ENCODE data around the gene GLCE. TPM values are rescaled to one million over a fixed set of nuclear protein-coding genes. Genes with fewer than 3 reads are reported as not detected.
A peak's percentile ranks its signal among the peaks of the same experiment; 100 is the strongest.
"Not testable (repeated sequence)": the region's sequence is repeated elsewhere in the genome, so short reads cannot be mapped to it uniquely, and the experiment has no call there.

The GLCE gene
- total and polyA plus RNA-seq, 4 donors: 7.0 to 15.0 (median 7.6) TPM

DNA sequence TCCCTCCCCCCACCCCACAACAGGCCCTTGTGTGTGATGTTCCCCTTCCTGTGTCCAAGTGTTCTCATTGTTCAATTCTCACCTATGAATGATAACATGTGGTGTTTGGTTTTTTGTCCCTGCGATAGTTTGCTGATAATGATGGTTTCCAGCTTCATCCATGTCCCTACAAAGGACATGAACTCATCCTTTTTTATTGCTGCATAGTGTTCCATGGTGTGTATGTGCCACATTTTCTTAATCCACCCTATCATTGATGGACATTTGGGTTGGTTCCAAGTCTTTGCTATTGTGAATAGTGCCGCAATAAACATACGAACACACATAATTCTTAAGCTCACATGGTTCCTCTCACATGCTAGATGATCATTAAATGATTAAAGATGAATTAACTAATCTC lies 9.1 kb downstream of the GLCE start:
- WGBS, 2 donors: 94 to 97% methylated on average over 3 of the region's 3 CpGs

DNA sequence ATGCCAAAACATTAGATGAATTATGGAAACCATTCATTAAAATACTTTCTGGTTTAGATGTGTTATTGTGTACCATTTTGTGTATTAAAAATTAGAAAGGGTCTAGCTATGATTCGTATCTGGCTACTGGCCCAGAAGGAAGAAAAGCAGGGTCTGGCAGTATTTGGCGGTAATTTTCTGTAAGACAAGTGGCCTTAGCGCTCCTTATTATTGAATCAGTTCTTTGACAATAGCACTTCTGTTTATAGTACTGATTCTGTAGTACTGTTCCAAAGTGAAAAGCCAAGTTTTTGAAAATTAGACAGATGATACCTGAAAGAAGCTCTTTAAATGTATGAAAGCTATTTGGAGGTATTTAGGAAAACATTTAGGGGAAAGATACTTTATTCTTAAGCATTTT lies 10.2 kb downstream of the GLCE start:
- 88 to 90% methylated on average over 3 of the region's 3 CpGs for WGBS, 2 donors
- no peaks in the 10 kb centered on the region for H3K36me3 ChIP-seq (ENCODE audit: control insufficient read depth in 1 of 2, insufficient read depth in 2 of 2, low read length in 1 of 2)
- intact Hi-C loops (cut with DNase I): no loop called here
- H3K27ac ChIP-seq (ENCODE audit: low read depth in 1 of 2, low read length in 2 of 2): no peak overlapping the region
- H3K9me3 ChIP-seq (ENCODE audit: control insufficient read depth, low read length): no peaks in the 10 kb centered on the region
- ATAC-seq (ENCODE audit: low FRiP score): no peak
- H3K4me3 ChIP-seq (ENCODE audit: low read length in 2 of 2): no peak overlapping the region
- no peaks in the 10 kb centered on the region for H3K4me1 ChIP-seq (ENCODE audit: control insufficient read depth in 1 of 2, insufficient read depth in 2 of 2, low read length in 2 of 2)
- no peak for DNase-seq
- no peaks in the 10 kb centered on the region for H3K27me3 ChIP-seq (ENCODE audit: control insufficient read depth in 1 of 2, insufficient read depth in 2 of 2, low read length in 1 of 2)

More for the DNA sequence above, 9.1 kb downstream of the GLCE start:
- not testable (repeated sequence) for H3K27me3 ChIP-seq (ENCODE audit: control insufficient read depth in 1 of 2, insufficient read depth in 2 of 2, low read length in 1 of 2); H3K27ac ChIP-seq (ENCODE audit: low read depth in 1 of 2, low read length in 2 of 2); H3K4me3 ChIP-seq (ENCODE audit: low read length in 2 of 2); H3K9me3 ChIP-seq (ENCODE audit: control insufficient read depth, low read length); DNase-seq; H3K4me1 ChIP-seq (ENCODE audit: control insufficient read depth in 1 of 2, insufficient read depth in 2 of 2, low read length in 2 of 2); H3K36me3 ChIP-seq (ENCODE audit: control insufficient read depth in 1 of 2, insufficient read depth in 2 of 2, low read length in 1 of 2); ATAC-seq (ENCODE audit: low FRiP score)
- intact Hi-C loops (cut with DNase I): loop anchor here in 1 of 2 donors (10.0 kb wide), 2 partner anchors 95 to 225 kb away; no protein-coding TSS in a partner anchor

DNA sequence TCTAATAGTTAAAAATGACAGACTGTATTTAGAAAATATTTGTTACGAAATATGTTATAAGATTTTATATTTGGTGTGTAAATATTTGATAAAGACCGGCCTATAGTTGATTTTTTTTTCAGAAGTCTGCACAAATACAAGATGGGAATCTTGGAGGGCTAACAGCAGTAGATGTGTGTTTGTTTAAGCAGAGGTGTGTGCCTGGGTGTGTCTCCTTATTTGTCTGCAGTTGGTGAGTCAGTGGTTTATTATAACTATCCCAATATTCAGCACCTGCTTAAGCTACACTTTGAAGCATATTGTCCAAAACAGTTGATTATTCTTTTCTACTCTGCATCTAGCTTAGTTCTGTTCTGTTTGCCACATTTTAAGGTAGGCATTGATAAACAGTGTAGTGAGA lies 12.4 kb downstream of the GLCE start:
- H3K36me3 ChIP-seq (ENCODE audit: control insufficient read depth in 1 of 2, insufficient read depth in 2 of 2, low read length in 1 of 2): no peaks in the 10 kb centered on the region
- ATAC-seq (ENCODE audit: low FRiP score): no peak
- no peaks in the 10 kb centered on the region for H3K4me1 ChIP-seq (ENCODE audit: control insufficient read depth in 1 of 2, insufficient read depth in 2 of 2, low read length in 2 of 2)
- WGBS, 2 donors: 94 to 96% methylated on average over 2 of the region's 2 CpGs
- no peak overlapping the region for H3K4me3 ChIP-seq (ENCODE audit: low read length in 2 of 2)
- intact Hi-C loops (cut with DNase I): no loop called here
- H3K27ac ChIP-seq (ENCODE audit: low read depth in 1 of 2, low read length in 2 of 2): no peak overlapping the region
- no peak for DNase-seq
- no peaks in the 10 kb centered on the region for H3K9me3 ChIP-seq (ENCODE audit: control insufficient read depth, low read length)
- no peaks in the 10 kb centered on the region for H3K27me3 ChIP-seq (ENCODE audit: control insufficient read depth in 1 of 2, insufficient read depth in 2 of 2, low read length in 1 of 2)

DNA sequence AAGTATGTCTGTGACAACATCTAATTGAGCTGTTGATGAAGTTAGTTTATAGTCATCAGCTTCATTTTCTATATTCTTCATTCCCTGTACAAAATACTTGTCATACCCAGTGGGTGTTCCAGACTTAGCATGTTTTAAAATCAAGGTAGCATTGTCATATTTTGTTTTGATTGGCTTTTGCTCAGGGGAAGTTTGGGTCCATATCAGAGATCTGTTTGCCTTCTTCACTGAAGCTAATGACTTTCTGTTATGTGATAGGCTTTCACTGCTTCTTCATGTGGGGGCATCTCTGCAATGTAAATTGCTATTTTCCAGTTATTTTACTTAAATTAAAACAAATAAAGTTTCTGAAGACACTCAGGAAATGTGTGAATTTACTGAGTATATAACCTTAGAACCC lies 15.1 kb downstream of the GLCE start:
- H3K4me3 ChIP-seq (ENCODE audit: low read length in 2 of 2): no peak overlapping the region
- no peak for ATAC-seq (ENCODE audit: low FRiP score)
- no peaks in the 10 kb centered on the region for H3K36me3 ChIP-seq (ENCODE audit: control insufficient read depth in 1 of 2, insufficient read depth in 2 of 2, low read length in 1 of 2)
- intact Hi-C loops (cut with DNase I): no loop called here
- H3K27ac ChIP-seq (ENCODE audit: low read depth in 1 of 2, low read length in 2 of 2): no peak overlapping the region
- H3K9me3 ChIP-seq (ENCODE audit: control insufficient read depth, low read length): no peaks in the 10 kb centered on the region
- no peak for DNase-seq
- no peaks in the 10 kb centered on the region for H3K4me1 ChIP-seq (ENCODE audit: control insufficient read depth in 1 of 2, insufficient read depth in 2 of 2, low read length in 2 of 2)
- no peaks in the 10 kb centered on the region for H3K27me3 ChIP-seq (ENCODE audit: control insufficient read depth in 1 of 2, insufficient read depth in 2 of 2, low read length in 1 of 2)

DNA sequence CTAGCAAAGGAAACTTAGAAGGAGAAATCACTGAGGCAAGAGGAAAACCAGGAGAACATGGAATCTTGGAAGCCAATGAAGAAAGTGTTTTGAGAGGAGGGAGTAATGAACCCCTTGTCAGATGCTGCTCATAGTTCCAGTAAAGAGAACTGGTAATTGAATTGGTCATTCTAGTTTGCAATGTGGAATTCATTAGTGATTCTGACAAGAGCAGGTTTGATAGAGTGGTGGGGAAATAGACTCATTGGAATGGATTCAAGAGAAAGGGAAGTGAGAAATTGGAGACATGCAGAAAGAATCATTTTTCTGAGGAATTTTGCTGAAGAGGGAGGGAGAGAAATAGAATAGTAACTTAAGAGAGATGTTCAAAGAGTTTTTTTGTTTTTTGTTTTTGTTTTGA lies 21.0 kb downstream of the GLCE start:
- Histone ChIP-seq H3K36me3 (ENCODE audit: control insufficient read depth in 1 of 2, insufficient read depth in 2 of 2, low read length in 1 of 2) (no peaks in the 10 kb centered on the region), H3K4me3 (ENCODE audit: low read length in 2 of 2) (no peak overlapping the region), H3K27me3 (ENCODE audit: control insufficient read depth in 1 of 2, insufficient read depth in 2 of 2, low read length in 1 of 2) (no peaks in the 10 kb centered on the region), H3K9me3 (ENCODE audit: control insufficient read depth, low read length) (no peaks in the 10 kb centered on the region), H3K27ac (ENCODE audit: low read depth in 1 of 2, low read length in 2 of 2) (no peak overlapping the region), H3K4me1 (ENCODE audit: control insufficient read depth in 1 of 2, insufficient read depth in 2 of 2, low read length in 2 of 2) (no peaks in the 10 kb centered on the region)
- intact Hi-C loops (cut with DNase I): no loop called here
- DNase-seq (no peak), ATAC-seq (ENCODE audit: low FRiP score) (no peak)

DNA sequence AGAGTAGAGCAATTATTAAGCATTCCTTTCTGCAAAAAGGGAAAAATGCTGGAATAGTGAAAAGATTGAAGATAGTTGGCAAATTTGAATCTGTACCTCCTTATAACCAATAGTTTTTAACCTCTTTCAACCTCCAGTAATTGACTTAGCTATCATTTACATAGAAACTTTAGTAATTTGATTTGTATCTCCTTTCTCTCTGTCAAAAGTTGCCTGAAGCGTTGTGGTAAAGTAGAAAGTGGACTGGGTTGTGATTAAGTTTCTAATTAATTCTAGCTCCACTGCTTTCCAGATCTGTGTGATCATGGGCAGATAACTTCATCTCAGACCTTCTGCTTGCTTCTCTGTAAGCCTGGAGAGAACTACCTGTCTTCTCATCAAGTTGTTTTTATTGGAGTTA lies 24.8 kb downstream of the GLCE start:
- H3K4me3 ChIP-seq (ENCODE audit: low read length in 2 of 2): no peak overlapping the region
- no peaks in the 10 kb centered on the region for H3K4me1 ChIP-seq (ENCODE audit: control insufficient read depth in 1 of 2, insufficient read depth in 2 of 2, low read length in 2 of 2)
- no peaks in the 10 kb centered on the region for H3K36me3 ChIP-seq (ENCODE audit: control insufficient read depth in 1 of 2, insufficient read depth in 2 of 2, low read length in 1 of 2)
- WGBS, 2 donors: 92 to 99% methylated on average over 1 of the region's 1 CpG
- ATAC-seq (ENCODE audit: low FRiP score) (no peak), DNase-seq (no peak)
- no peaks in the 10 kb centered on the region for H3K27me3 ChIP-seq (ENCODE audit: control insufficient read depth in 1 of 2, insufficient read depth in 2 of 2, low read length in 1 of 2)
- H3K9me3 ChIP-seq (ENCODE audit: control insufficient read depth, low read length): no peaks in the 10 kb centered on the region
- intact Hi-C loops (cut with DNase I): no loop called here
- H3K27ac ChIP-seq (ENCODE audit: low read depth in 1 of 2, low read length in 2 of 2): no peak overlapping the region

DNA sequence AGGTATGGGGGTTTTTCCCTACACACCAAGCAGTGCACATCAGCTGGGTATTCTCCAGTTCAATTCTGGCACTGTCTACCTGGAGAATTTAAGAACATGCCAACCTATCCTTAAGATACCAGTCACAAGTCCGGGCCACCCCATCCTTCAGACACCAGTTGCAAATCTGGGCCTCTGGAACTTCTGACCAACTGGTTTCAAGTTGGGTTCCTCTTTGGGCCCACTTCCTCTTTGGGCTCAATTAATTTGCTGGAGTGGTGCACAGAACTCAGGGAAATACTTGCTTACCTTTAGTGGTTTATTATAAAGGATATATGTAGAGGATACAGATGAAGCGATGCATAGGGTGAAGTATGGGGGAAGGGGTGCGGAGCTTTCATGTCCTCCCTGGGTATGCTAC lies 25.3 kb downstream of the GLCE start:
- no peaks in the 10 kb centered on the region for H3K4me1 ChIP-seq (ENCODE audit: control insufficient read depth in 1 of 2, insufficient read depth in 2 of 2, low read length in 2 of 2)
- no peaks in the 10 kb centered on the region for H3K36me3 ChIP-seq (ENCODE audit: control insufficient read depth in 1 of 2, insufficient read depth in 2 of 2, low read length in 1 of 2)
- no peak overlapping the region for H3K4me3 ChIP-seq (ENCODE audit: low read length in 2 of 2)
- H3K27me3 ChIP-seq (ENCODE audit: control insufficient read depth in 1 of 2, insufficient read depth in 2 of 2, low read length in 1 of 2): no peaks in the 10 kb centered on the region
- 98 to 100% methylated on average over 3 of the region's 3 CpGs for WGBS, 2 donors
- no peaks in the 10 kb centered on the region for H3K9me3 ChIP-seq (ENCODE audit: control insufficient read depth, low read length)
- intact Hi-C loops (cut with DNase I): no loop called here
- no peak for ATAC-seq (ENCODE audit: low FRiP score)
- no peak overlapping the region for H3K27ac ChIP-seq (ENCODE audit: low read depth in 1 of 2, low read length in 2 of 2)
- peak in 1 of 2 donors; percentile 48 for DNase-seq

DNA sequence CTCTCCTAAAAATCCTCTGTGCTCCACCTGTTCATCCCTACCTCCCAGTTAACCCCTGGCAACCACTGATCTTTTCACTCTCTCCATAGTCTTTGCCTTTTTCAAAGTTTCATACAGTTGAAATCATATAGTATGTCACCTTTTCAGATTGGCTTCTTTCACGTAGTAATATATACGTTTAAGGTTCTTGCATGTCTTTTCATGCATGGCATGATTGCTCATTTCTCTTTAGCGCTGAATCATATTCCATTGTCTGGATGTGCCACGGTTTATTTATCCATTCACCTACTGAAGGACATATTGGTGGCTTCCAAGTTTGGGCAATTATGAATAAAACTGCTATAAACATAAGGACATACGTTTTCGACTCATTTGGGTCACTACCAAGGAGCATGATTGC lies 28.7 kb downstream of the GLCE start:
- H3K9me3 ChIP-seq (ENCODE audit: control insufficient read depth, low read length): no peaks in the 10 kb centered on the region
- no peak overlapping the region for H3K4me3 ChIP-seq (ENCODE audit: low read length in 2 of 2)
- intact Hi-C loops (cut with DNase I): no loop called here
- DNase-seq (no peak), ATAC-seq (ENCODE audit: low FRiP score) (no peak)
- no peaks in the 10 kb centered on the region for H3K27me3 ChIP-seq (ENCODE audit: control insufficient read depth in 1 of 2, insufficient read depth in 2 of 2, low read length in 1 of 2)
- H3K4me1 ChIP-seq (ENCODE audit: control insufficient read depth in 1 of 2, insufficient read depth in 2 of 2, low read length in 2 of 2): no peaks in the 10 kb centered on the region
- whole genome bisulfite sequencing, 2 donors: 95 to 97% methylated on average over 6 of the region's 6 CpGs
- no peaks in the 10 kb centered on the region for H3K36me3 ChIP-seq (ENCODE audit: control insufficient read depth in 1 of 2, insufficient read depth in 2 of 2, low read length in 1 of 2)
- H3K27ac ChIP-seq (ENCODE audit: low read depth in 1 of 2, low read length in 2 of 2): no peak overlapping the region

DNA sequence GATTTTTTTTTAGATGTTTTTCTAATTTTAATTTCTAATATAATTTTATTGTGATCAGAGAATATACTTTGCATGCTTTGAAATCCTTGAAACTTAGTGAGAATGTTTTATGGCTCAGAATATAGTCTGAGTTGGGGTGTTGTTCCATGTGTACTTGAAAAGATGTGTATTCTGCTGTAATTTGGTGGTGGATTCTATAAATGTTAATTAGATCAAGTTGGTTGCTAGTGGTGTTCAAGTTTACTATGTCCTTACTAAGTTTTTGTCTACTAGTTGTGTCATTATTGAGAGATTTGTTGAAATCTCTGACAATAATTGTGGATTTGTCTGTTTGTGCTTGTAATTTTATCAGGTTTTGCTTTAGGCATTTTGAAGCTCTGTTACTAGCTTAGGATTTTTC lies 29.7 kb downstream of the GLCE start:
- Histone ChIP-seq H3K9me3 (ENCODE audit: control insufficient read depth, low read length) (no peaks in the 10 kb centered on the region), H3K4me3 (ENCODE audit: low read length in 2 of 2) (no peak overlapping the region), H3K36me3 (ENCODE audit: control insufficient read depth in 1 of 2, insufficient read depth in 2 of 2, low read length in 1 of 2) (no peaks in the 10 kb centered on the region), H3K4me1 (ENCODE audit: control insufficient read depth in 1 of 2, insufficient read depth in 2 of 2, low read length in 2 of 2) (no peaks in the 10 kb centered on the region), H3K27ac (ENCODE audit: low read depth in 1 of 2, low read length in 2 of 2) (no peak overlapping the region), H3K27me3 (ENCODE audit: control insufficient read depth in 1 of 2, insufficient read depth in 2 of 2, low read length in 1 of 2) (no peaks in the 10 kb centered on the region)
- no peak for ATAC-seq (ENCODE audit: low FRiP score)
- no peak for DNase-seq
- intact Hi-C loops (cut with DNase I): no loop called here

DNA sequence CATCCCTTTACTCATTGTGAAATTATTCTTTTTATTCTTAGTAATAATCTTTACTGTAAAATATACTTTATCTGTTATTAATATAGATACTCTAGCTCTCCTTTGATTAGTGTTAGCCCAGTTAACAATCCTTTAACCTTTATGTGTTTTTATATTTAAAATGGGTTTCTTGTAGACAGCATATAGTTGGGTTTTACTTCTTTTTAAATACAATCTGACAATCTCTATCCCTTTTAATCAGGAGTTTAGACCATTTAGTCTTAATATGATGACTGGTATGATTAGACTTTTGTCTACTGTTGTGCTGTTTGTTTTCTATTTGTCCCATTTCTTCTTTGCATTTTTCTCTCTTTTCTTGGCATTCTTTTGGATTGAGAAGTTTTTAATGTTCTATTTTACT lies 30.1 kb downstream of the GLCE start:
- intact Hi-C loops (cut with DNase I): no loop called here
- no peaks in the 10 kb centered on the region for H3K9me3 ChIP-seq (ENCODE audit: control insufficient read depth, low read length)
- no peak overlapping the region for H3K4me3 ChIP-seq (ENCODE audit: low read length in 2 of 2)
- H3K4me1 ChIP-seq (ENCODE audit: control insufficient read depth in 1 of 2, insufficient read depth in 2 of 2, low read length in 2 of 2): no peaks in the 10 kb centered on the region
- ATAC-seq (ENCODE audit: low FRiP score): no peak
- H3K36me3 ChIP-seq (ENCODE audit: control insufficient read depth in 1 of 2, insufficient read depth in 2 of 2, low read length in 1 of 2): no peaks in the 10 kb centered on the region
- no peaks in the 10 kb centered on the region for H3K27me3 ChIP-seq (ENCODE audit: control insufficient read depth in 1 of 2, insufficient read depth in 2 of 2, low read length in 1 of 2)
- DNase-seq: no peak
- no peak overlapping the region for H3K27ac ChIP-seq (ENCODE audit: low read depth in 1 of 2, low read length in 2 of 2)
